Muscle layer of duodenum (tissue), 2 donors: Measurements from ENCODE around the gene DCAF4.

Experiments used
- H3K27ac ChIP-seq: one replicate; pipeline ENCODE4 v1.7.0; 2013; ENCODE audit warnings: mild to moderate bottlenecking, low read length
- H3K27me3 ChIP-seq: one replicate; pipeline ENCODE4 v1.7.0; 2013; ENCODE audit warnings: low read depth, mild to moderate bottlenecking, control low read depth, low read length
- H3K36me3 ChIP-seq, 2 donors: one replicate each; pipeline ENCODE4 v1.7.0; 2013; ENCODE audit warnings: low read length in 2 of 2, control low read depth in 1 of 2, mild to moderate bottlenecking in 1 of 2; ENCODE audit not compliant: insufficient read depth in 2 of 2, control insufficient read depth in 1 of 2
- H3K4me1 ChIP-seq, 2 donors: one replicate each; pipeline ENCODE4 v1.7.0; 2013; ENCODE audit warnings: low read length in 2 of 2, mild to moderate bottlenecking in 2 of 2, control low read depth in 1 of 2, moderate library complexity in 1 of 2; ENCODE audit not compliant: insufficient read depth in 2 of 2, control insufficient read depth in 1 of 2
- H3K4me3 ChIP-seq, 2 donors: one replicate each; pipeline ENCODE4 v1.7.0; 2013; ENCODE audit warnings: low read length in 2 of 2, low read depth in 1 of 2, mild to moderate bottlenecking in 1 of 2
- H3K9me3 ChIP-seq, 2 donors: one replicate each; pipeline ENCODE4 v1.7.0; 2013; ENCODE audit warnings: low read length in 2 of 2, control low read depth in 1 of 2, mild to moderate bottlenecking in 1 of 2; ENCODE audit not compliant: control insufficient read depth in 1 of 2
- donor health status: healthy.

The DCAF4 gene

DNA sequence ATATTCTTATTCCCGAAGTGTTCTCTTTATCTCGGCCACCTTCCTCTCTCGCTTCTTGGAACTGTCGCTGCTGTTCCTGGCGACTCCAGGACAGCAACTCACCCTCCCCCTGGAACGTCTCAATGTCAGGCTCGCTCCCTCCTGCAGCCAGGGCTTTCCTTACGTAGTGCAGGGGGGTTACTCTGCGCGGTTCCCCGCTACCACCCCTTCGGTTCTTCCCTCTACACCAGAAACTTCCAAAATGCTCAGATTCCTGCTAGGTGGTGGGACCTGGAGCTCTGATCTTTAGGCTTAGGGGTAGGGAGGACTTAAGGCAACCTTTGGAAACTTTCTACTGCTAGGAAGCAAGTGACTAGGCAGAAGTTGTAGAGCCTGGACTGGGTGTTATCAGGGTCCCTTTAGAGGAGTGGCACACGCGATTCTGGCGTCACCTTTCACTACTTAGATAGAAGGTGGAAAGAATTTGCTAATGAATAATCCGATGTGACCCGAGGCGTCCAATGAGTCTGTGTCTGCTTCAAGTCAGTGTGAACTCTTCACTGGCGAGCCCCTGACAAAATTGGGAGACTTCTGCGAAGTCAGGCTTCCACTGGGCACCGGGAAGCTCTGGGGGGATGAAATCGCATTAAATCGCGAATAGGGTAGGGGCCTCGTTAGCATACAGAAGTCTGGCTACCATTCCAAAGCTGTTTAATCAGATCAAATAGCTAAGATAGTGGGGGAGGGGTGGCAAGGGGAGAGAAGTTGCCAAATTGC is 31.5 kb upstream of the DCAF4 start:
- H3K27ac ChIP-seq, result peak overlapping the region; percentile 31

DNA sequence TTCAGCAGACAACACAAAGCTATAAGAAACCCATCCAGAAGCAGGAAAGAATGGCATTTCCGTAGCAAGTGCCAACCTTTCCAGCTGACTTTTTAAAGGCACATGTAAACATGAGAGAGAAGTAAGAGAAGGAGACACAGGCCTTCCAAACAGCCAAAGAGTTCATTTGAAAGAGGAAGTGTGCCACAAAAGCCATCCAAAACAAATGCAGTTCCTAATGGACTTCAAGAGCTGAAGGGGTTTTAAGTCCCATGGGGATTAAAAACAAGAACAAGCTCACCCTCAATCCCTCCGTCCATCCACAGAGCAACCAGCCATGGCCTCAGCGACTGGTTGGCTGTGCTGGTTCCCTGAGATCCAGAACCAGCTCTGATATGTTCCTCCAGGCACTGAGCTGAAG is 27.8 kb upstream of the DCAF4 start:
- H3K27ac ChIP-seq, result no peak overlapping the region
- H3K4me3 ChIP-seq, result no peak overlapping the region
- peaks cover 6 to 11% of the 10 kb centered on the region in 2 donors for H3K4me1 ChIP-seq
- H3K36me3 ChIP-seq, result no peaks in the 10 kb centered on the region
- no peaks in the 10 kb centered on the region for H3K9me3 ChIP-seq
- peaks cover 7% of the 10 kb centered on the region for H3K27me3 ChIP-seq

More for the DNA sequence above, 31.5 kb upstream of the DCAF4 start:
- Histone ChIP-seq H3K36me3 (no peaks in the 10 kb centered on the region), H3K4me3 (peak overlapping the region; percentile 76 to 98), H3K9me3 (no peaks in the 10 kb centered on the region), H3K4me1 (peaks cover 6 to 27% of the 10 kb centered on the region in 2 donors), H3K27me3 (peaks cover 12% of the 10 kb centered on the region)

DNA sequence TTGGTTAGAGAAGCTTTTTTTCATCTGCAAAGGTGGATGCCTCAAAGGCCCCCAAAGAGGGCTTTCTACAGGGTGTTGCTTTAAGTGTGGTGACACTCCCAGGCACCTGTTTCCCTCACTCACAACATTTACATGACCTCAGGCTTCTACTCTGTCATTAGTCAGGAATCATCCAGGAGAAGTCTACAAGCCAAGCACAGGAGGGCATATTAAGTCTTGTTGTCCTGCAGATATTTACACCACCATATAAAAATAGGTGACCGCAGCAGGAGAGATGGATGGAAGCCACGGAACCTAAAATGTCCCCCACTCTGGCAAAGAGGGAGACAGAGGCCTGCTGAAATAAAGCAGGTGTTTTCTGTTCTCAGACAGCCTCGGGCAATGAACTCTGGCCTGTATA is 24.9 kb upstream of the DCAF4 start:
- H3K9me3 ChIP-seq, result no peaks in the 10 kb centered on the region
- H3K4me3 ChIP-seq, result no peak overlapping the region
- no peaks in the 10 kb centered on the region for H3K36me3 ChIP-seq
- H3K27me3 ChIP-seq, result no peaks in the 10 kb centered on the region
- peaks cover 0 to 4% of the 10 kb centered on the region in 2 donors for H3K4me1 ChIP-seq
- no peak overlapping the region for H3K27ac ChIP-seq

DNA sequence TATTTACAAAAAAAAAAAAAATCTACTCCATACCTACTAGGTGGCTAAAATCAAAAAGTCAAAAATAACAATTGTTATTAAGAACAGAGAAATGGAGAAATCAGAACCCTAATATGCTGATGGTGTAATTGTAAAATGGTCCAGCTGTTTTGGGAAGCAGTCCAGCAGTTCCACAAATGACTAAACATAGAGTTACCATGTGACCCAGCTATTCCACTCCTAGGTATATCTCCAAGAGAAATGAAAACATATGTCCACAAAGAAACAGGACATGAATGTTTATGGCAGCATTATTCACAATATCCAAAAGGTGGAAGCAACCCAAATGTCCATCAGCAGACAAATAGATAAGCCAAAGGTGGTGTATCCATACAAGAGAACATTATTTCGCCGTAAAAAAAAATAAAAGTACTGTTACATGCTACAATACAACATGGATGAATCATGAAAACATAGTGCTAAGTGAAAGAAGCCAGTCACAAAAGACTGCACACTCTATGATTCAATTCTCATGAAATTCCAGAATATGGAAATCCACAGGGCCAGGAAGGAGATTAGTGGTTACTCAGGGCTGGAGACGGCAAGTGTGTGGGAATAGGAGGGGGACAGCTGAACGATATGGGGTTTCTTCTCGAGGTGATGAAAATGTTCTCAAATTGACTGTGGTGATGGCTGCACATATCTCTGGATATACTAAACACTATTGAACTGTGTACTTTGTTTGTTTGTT is 23.3 kb upstream of the DCAF4 start:
- H3K9me3 ChIP-seq, result no peaks in the 10 kb centered on the region
- peaks cover 0 to 4% of the 10 kb centered on the region in 2 donors for H3K4me1 ChIP-seq
- H3K27me3 ChIP-seq, result no peaks in the 10 kb centered on the region
- no peaks in the 10 kb centered on the region for H3K36me3 ChIP-seq
- no peak overlapping the region for H3K27ac ChIP-seq
- H3K4me3 ChIP-seq, result no peak overlapping the region

DNA sequence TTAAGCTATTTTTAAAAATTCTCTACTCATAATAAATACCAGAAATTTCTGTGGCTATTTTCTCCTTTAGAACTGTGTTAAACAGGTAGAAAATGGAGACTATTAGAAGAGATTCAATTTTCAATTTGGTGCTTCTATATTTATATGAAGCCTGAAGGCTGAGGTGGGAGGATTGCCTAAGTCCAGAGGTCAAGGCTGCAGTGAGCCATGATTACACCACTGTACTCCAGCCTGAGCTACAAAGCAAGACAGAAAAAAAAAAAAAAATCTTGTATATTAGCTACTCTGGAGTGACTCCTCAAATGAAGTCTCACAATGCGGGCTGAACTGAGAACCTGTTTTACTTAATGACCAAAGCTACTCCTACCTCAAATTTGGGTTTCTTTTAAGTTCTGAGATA is 22.5 kb upstream of the DCAF4 start:
- H3K27me3 ChIP-seq, result no peaks in the 10 kb centered on the region
- H3K27ac ChIP-seq, result no peak overlapping the region
- H3K36me3 ChIP-seq, result no peaks in the 10 kb centered on the region
- H3K4me3 ChIP-seq, result no peak overlapping the region
- H3K9me3 ChIP-seq, result no peaks in the 10 kb centered on the region
- H3K4me1 ChIP-seq, result peaks cover 0 to 4% of the 10 kb centered on the region in 2 donors

DNA sequence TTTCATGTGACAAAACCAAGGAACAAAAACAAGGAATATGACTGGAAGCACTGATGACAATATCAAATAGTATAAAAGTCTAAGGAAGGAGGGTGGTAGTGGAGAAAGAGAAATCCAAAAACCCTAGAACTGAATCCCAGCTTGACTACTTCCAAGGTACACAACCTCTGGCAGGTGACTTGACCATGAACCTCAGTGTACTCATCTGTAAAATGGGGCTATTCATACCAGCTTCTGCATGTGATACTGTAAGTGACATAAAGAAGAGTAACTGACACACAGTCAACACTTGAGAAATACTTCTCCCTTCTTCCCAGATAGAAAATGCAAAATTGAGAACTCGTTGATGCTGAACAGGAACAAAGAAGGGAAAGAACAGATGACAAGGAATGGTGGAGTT is 22.0 kb upstream of the DCAF4 start:
- H3K27me3 ChIP-seq, result no peaks in the 10 kb centered on the region
- no peak overlapping the region for H3K4me3 ChIP-seq
- H3K4me1 ChIP-seq, result peaks cover 0 to 4% of the 10 kb centered on the region in 2 donors
- H3K36me3 ChIP-seq, result no peaks in the 10 kb centered on the region
- H3K9me3 ChIP-seq, result no peaks in the 10 kb centered on the region
- H3K27ac ChIP-seq, result no peak overlapping the region

DNA sequence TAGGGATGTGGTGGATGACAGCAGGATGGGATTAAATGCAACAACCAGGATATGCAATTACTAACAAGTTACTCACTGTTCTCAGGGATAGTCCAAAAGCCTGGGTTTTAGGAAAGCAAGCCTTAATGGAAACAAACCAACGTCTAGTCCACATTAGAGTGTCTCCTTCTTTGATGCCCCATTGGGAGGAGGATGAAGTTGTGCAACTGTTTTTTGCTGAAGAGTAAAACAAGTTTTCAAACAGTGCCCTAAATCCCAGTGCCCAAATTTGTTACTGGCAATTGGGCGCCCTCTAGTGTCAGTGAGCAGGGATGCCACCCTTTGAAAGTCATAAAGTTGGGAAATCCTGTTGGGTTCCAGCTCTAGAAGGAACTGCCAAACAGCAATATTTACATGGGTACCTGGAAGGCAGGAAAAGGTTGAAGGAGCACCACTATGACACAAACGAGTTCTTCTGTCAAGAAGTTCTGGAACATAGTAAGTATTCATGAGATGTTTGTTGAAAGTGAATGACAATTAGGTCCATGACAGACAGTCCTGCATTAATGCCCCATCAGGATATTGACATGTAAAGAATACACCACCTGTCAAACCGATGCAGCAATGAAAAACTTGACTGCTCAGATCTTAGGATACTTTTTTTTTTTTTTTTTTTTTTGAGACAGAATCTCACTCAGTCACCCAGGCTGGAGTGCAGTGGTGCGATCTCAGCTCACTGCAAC is 21.3 kb upstream of the DCAF4 start:
- H3K27ac ChIP-seq, result no peak overlapping the region
- no peaks in the 10 kb centered on the region for H3K36me3 ChIP-seq
- no peaks in the 10 kb centered on the region for H3K27me3 ChIP-seq
- H3K9me3 ChIP-seq, result no peaks in the 10 kb centered on the region
- H3K4me3 ChIP-seq, result no peak overlapping the region
- H3K4me1 ChIP-seq, result peaks cover 0 to 4% of the 10 kb centered on the region in 2 donors

DNA sequence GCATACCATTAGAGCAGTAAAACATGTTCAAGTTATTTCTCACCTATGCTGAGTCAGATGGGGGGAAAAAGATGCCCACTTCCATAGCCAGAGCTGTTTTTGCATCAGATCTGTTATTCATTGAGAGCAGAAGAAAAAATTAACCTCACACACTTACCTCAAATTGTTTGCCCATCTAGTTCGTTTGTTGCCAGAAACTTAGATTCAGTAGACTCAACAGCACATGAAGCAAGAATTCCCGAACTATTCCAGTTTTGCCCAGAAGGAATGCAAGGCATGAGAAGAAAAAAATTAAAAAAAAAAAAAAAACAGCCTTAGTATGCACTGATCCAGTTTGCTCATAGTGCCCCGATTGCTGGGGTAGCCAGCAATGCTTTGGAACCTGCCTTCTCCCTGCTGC is 19.9 kb upstream of the DCAF4 start:
- H3K27me3 ChIP-seq, result no peaks in the 10 kb centered on the region
- no peaks in the 10 kb centered on the region for H3K9me3 ChIP-seq
- H3K27ac ChIP-seq, result no peak overlapping the region
- H3K4me3 ChIP-seq, result no peak overlapping the region
- peaks cover 0 to 4% of the 10 kb centered on the region in 2 donors for H3K4me1 ChIP-seq
- H3K36me3 ChIP-seq, result no peaks in the 10 kb centered on the region

DNA sequence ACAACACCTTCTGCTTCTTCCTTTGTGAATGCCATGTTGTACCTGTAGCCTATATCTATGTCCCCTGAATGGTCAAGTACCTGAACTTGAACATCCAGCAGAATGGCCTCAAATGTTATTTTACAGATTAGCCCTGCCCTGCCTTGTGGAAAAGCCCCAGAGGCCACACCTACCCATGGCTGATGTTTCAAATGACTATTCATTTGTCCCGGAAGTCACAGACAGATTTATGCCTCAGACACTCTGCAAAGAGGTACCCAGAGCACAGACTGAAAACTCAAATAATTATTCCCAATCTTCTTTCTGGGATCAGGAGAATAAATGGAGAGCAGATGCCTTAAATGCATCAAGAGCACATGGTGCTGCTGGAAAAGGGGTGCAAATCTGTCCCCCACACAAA is 19.4 kb upstream of the DCAF4 start:
- Histone ChIP-seq H3K27ac (no peak overlapping the region), H3K9me3 (no peaks in the 10 kb centered on the region), H3K4me1 (peaks cover 0 to 4% of the 10 kb centered on the region in 2 donors), H3K27me3 (no peaks in the 10 kb centered on the region), H3K4me3 (no peak overlapping the region), H3K36me3 (no peaks in the 10 kb centered on the region)

DNA sequence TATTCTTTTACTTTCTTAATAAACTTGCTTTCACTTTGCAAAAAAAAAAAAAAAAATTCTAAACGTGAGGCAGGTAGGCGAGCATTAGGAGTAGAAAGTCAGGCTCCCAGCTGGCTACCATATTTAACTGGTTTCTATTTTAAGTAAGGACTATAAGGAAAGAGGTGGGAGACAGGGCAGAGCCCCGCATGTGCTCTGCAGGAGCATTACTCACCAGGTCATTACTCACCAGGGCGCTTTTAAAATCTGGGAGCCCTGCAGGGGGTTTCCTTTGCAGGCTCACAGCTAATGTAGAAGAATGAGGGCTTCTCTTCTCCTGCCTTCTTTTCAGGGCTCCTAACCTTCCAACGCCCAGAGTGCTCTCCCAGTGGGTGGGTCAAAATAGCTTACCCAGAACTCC is 18.4 kb upstream of the DCAF4 start:
- Histone ChIP-seq H3K36me3 (no peaks in the 10 kb centered on the region), H3K27me3 (no peaks in the 10 kb centered on the region), H3K9me3 (no peaks in the 10 kb centered on the region), H3K27ac (no peak overlapping the region), H3K4me1 (peaks cover 0 to 4% of the 10 kb centered on the region in 2 donors), H3K4me3 (no peak overlapping the region)

DNA sequence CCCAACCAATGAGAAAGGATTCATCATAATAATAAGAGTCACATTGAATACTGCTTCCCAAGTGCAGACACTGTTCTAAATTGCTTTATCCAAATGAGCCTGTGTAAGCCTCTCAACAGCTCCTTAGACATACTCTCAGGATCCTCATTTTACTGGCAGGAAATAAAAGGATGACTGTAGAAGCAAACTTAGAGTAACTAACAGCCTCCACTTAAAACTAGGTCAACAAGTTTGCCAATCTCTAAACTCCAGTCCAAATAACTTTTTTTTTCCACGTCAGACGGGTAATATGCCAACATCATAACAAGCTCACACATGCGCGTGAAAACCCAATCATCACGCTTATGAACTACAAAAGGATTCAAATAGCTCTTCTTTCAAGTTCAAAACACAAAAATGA is 17.1 kb upstream of the DCAF4 start:
- H3K9me3 ChIP-seq, result no peaks in the 10 kb centered on the region
- H3K27me3 ChIP-seq, result no peaks in the 10 kb centered on the region
- H3K36me3 ChIP-seq, result no peaks in the 10 kb centered on the region
- no peak overlapping the region for H3K27ac ChIP-seq
- peaks cover 0 to 4% of the 10 kb centered on the region in 2 donors for H3K4me1 ChIP-seq
- H3K4me3 ChIP-seq, result no peak overlapping the region
